ENCODE measurements around the gene ZNF148. TPM values are rescaled to one million over a fixed set of nuclear protein-coding genes. Genes with fewer than 3 reads are reported as not detected.
"Not testable (repeated sequence)": the region's sequence is repeated elsewhere in the genome, so short reads cannot be mapped to it uniquely, and the experiment has no call there.

Gene ZNF148
- polyA plus RNA-seq, 1 donor: 22.9 TPM

- no peaks in the 10 kb centered on the region for H3K36me3 ChIP-seq (ENCODE audit: control insufficient read depth, insufficient read depth, low read length)
- WGBS (ENCODE audit: insufficient coverage, low lambda C conversion rate): 47% methylated on average over 3 of the region's 5 CpGs
- DNase-seq: no peak
- peak overlapping the region; percentile 70 for H3K4me3 ChIP-seq (ENCODE audit: low read length)
- no peaks in the 10 kb centered on the region for H3K27me3 ChIP-seq (ENCODE audit: control insufficient read depth, insufficient read depth, low read length)
- no peak overlapping the region for H3K27ac ChIP-seq (ENCODE audit: low read length)
- peaks cover 5% of the 10 kb centered on the region for H3K9me3 ChIP-seq (ENCODE audit: control insufficient read depth, low read depth, low read length)
- H3K4me1 ChIP-seq (ENCODE audit: control insufficient read depth, insufficient read depth, low read length): peaks cover 2% of the 10 kb centered on the region
These were observed 18.7 kb downstream of the ZNF148 start for GRCh38 chr3:125356140-125357026.

GRCh38 chr3:125353659-125354058 is 21.5 kb downstream of the ZNF148 start:
- Histone ChIP-seq H3K4me3 (ENCODE audit: low read length) (no peak overlapping the region), H3K27ac (ENCODE audit: low read length) (no peak overlapping the region), H3K27me3 (ENCODE audit: control insufficient read depth, insufficient read depth, low read length) (no peaks in the 10 kb centered on the region), H3K9me3 (ENCODE audit: control insufficient read depth, low read depth, low read length) (peaks cover 6% of the 10 kb centered on the region), H3K4me1 (ENCODE audit: control insufficient read depth, insufficient read depth, low read length) (peaks cover 2% of the 10 kb centered on the region), H3K36me3 (ENCODE audit: control insufficient read depth, insufficient read depth, low read length) (no peaks in the 10 kb centered on the region)
- 95% methylated on average over 3 of the region's 3 CpGs for WGBS (ENCODE audit: insufficient coverage, low lambda C conversion rate)
- DNase-seq: no peak

GRCh38 chr3:125353128-125353527 is 22.0 kb downstream of the ZNF148 start:
- Histone ChIP-seq H3K4me3 (ENCODE audit: low read length) (no peak overlapping the region), H3K9me3 (ENCODE audit: control insufficient read depth, low read depth, low read length) (peaks cover 9% of the 10 kb centered on the region), H3K27ac (ENCODE audit: low read length) (no peak overlapping the region), H3K27me3 (ENCODE audit: control insufficient read depth, insufficient read depth, low read length) (no peaks in the 10 kb centered on the region), H3K36me3 (ENCODE audit: control insufficient read depth, insufficient read depth, low read length) (no peaks in the 10 kb centered on the region), H3K4me1 (ENCODE audit: control insufficient read depth, insufficient read depth, low read length) (peaks cover 2% of the 10 kb centered on the region)
- no peak for DNase-seq

- no peak overlapping the region for H3K27ac ChIP-seq (ENCODE audit: low read length)
- H3K4me3 ChIP-seq (ENCODE audit: low read length): no peak overlapping the region
These were observed 23.2 kb downstream of the ZNF148 start for GRCh38 chr3:125351814-125352456.

GRCh38 chr3:125351152-125351551 is 24.0 kb downstream of the ZNF148 start:
- H3K4me3 ChIP-seq (ENCODE audit: low read length): no peak overlapping the region
- H3K27me3 ChIP-seq (ENCODE audit: control insufficient read depth, insufficient read depth, low read length): no peaks in the 10 kb centered on the region
- H3K27ac ChIP-seq (ENCODE audit: low read length): no peak overlapping the region
- no peak for DNase-seq
- WGBS (ENCODE audit: insufficient coverage, low lambda C conversion rate): 100% methylated on average over 1 of the region's 7 CpGs
- H3K9me3 ChIP-seq (ENCODE audit: control insufficient read depth, low read depth, low read length): peaks cover 9% of the 10 kb centered on the region
- no peaks in the 10 kb centered on the region for H3K36me3 ChIP-seq (ENCODE audit: control insufficient read depth, insufficient read depth, low read length)
- H3K4me1 ChIP-seq (ENCODE audit: control insufficient read depth, insufficient read depth, low read length): no peaks in the 10 kb centered on the region

More at GRCh38 chr3:125351814-125352456, 23.2 kb downstream of the ZNF148 start:
- Histone ChIP-seq H3K36me3 (ENCODE audit: control insufficient read depth, insufficient read depth, low read length) (no peaks in the 10 kb centered on the region), H3K27me3 (ENCODE audit: control insufficient read depth, insufficient read depth, low read length) (no peaks in the 10 kb centered on the region), H3K4me1 (ENCODE audit: control insufficient read depth, insufficient read depth, low read length) (peaks cover 2% of the 10 kb centered on the region), H3K9me3 (ENCODE audit: control insufficient read depth, low read depth, low read length) (peaks cover 9% of the 10 kb centered on the region)
- no peak for DNase-seq
- 80% methylated on average over 1 of the region's 2 CpGs for WGBS (ENCODE audit: insufficient coverage, low lambda C conversion rate)

GRCh38 chr3:125350597-125350996 is 24.5 kb downstream of the ZNF148 start:
- Histone ChIP-seq H3K4me1 (ENCODE audit: control insufficient read depth, insufficient read depth, low read length) (no peaks in the 10 kb centered on the region), H3K27ac (ENCODE audit: low read length) (no peak overlapping the region), H3K4me3 (ENCODE audit: low read length) (no peak overlapping the region), H3K36me3 (ENCODE audit: control insufficient read depth, insufficient read depth, low read length) (no peaks in the 10 kb centered on the region), H3K27me3 (ENCODE audit: control insufficient read depth, insufficient read depth, low read length) (no peaks in the 10 kb centered on the region), H3K9me3 (ENCODE audit: control insufficient read depth, low read depth, low read length) (peaks cover 13% of the 10 kb centered on the region)
- DNase-seq: no peak
- WGBS (ENCODE audit: insufficient coverage, low lambda C conversion rate): no CpG with 5 or more reads among the region's 5 CpGs

GRCh38 chr3:125349556-125350165 is 25.5 kb downstream of the ZNF148 start:
- no peak overlapping the region for H3K27ac ChIP-seq (ENCODE audit: low read length)
- no peaks in the 10 kb centered on the region for H3K4me1 ChIP-seq (ENCODE audit: control insufficient read depth, insufficient read depth, low read length)
- H3K27me3 ChIP-seq (ENCODE audit: control insufficient read depth, insufficient read depth, low read length): no peaks in the 10 kb centered on the region
- H3K36me3 ChIP-seq (ENCODE audit: control insufficient read depth, insufficient read depth, low read length): no peaks in the 10 kb centered on the region
- no peak overlapping the region for H3K4me3 ChIP-seq (ENCODE audit: low read length)
- DNase-seq: no peak
- H3K9me3 ChIP-seq (ENCODE audit: control insufficient read depth, low read depth, low read length): peaks cover 20% of the 10 kb centered on the region

GRCh38 chr3:125349055-125349454 is 26.1 kb downstream of the ZNF148 start:
- DNase-seq: no peak
- Histone ChIP-seq H3K4me3 (ENCODE audit: low read length) (no peak overlapping the region), H3K27me3 (ENCODE audit: control insufficient read depth, insufficient read depth, low read length) (no peaks in the 10 kb centered on the region), H3K9me3 (ENCODE audit: control insufficient read depth, low read depth, low read length) (peaks cover 24% of the 10 kb centered on the region), H3K36me3 (ENCODE audit: control insufficient read depth, insufficient read depth, low read length) (no peaks in the 10 kb centered on the region), H3K27ac (ENCODE audit: low read length) (no peak overlapping the region), H3K4me1 (ENCODE audit: control insufficient read depth, insufficient read depth, low read length) (no peaks in the 10 kb centered on the region)
- 100% methylated on average over 2 of the region's 3 CpGs for WGBS (ENCODE audit: insufficient coverage, low lambda C conversion rate)

GRCh38 chr3:125343367-125343766 is 31.8 kb downstream of the ZNF148 start:
- H3K36me3 ChIP-seq (ENCODE audit: control insufficient read depth, insufficient read depth, low read length); H3K27me3 ChIP-seq (ENCODE audit: control insufficient read depth, insufficient read depth, low read length); H3K4me1 ChIP-seq (ENCODE audit: control insufficient read depth, insufficient read depth, low read length); H3K27ac ChIP-seq (ENCODE audit: low read length); DNase-seq; H3K4me3 ChIP-seq (ENCODE audit: low read length): not testable (repeated sequence)
- H3K9me3 ChIP-seq (ENCODE audit: control insufficient read depth, low read depth, low read length): peaks cover 33% of the 10 kb centered on the region
- WGBS (ENCODE audit: insufficient coverage, low lambda C conversion rate): 100% methylated on average over 1 of the region's 7 CpGs

GRCh38 chr3:125340121-125340520 is 35.0 kb downstream of the ZNF148 start:
- Histone ChIP-seq H3K27me3 (ENCODE audit: control insufficient read depth, insufficient read depth, low read length) (no peaks in the 10 kb centered on the region), H3K9me3 (ENCODE audit: control insufficient read depth, low read depth, low read length) (peaks cover 23% of the 10 kb centered on the region), H3K36me3 (ENCODE audit: control insufficient read depth, insufficient read depth, low read length) (no peaks in the 10 kb centered on the region), H3K27ac (ENCODE audit: low read length) (no peak overlapping the region), H3K4me3 (ENCODE audit: low read length) (no peak overlapping the region), H3K4me1 (ENCODE audit: control insufficient read depth, insufficient read depth, low read length) (no peaks in the 10 kb centered on the region)
- WGBS (ENCODE audit: insufficient coverage, low lambda C conversion rate): no CpG with 5 or more reads among the region's 2 CpGs
- DNase-seq: no peak

Data from large intestine (tissue), 3 donors.